ENCODE measurements around the gene FRMD1.

- no peak for TF ChIP-seq CTCF (IDR thresholded peaks at IDR 0.05; ENCODE audit: borderline replicate concordance, extremely low read depth, low read length, poor library complexity, severe bottlenecking)
- TF ChIP-seq EZH2 (IDR thresholded peaks at IDR 0.05; ENCODE audit: borderline replicate concordance, low read depth, low read length, severe bottlenecking) = no peak
Measured at GRCh38 chr6:168072730-168073129, 6.3 kb downstream of the FRMD1 start.
